ENCODE measurements around the gene ZSWIM3.

The ZSWIM3 gene

GRCh38 chr20:45833030-45833882, 24.2 kb upstream of the ZSWIM3 start, which contains the start of gene SNX21:
SNX21 (plus strand) TSS chr20:45833799; CDS start chr20:45833920, 121 bp downstream.
- peak; percentile 68 for DNase-seq

GRCh38 chr20:45833883-45834796, 23.3 kb upstream of the ZSWIM3 start:
- DNase-seq = peak; percentile 31

DNA sequence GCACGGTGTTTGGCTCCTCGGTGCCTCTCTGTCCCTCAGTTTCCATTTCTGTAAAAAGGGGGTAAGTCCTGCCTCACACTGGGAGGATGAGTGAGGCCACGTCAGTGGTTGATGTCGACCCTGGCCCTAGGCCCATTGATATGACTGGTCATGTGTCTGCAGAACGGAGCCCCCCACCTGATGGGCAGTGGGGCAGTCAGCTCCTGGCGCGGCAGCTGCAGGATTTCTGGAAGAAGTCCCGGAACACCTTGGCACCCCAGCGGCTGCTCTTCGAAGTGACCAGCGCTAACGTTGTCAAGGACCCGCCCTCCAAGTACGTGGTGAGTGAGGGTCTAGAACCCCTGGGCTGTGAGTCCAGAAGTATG, 22.6 kb upstream of the ZSWIM3 start:
- DNase-seq = no peak

DNA sequence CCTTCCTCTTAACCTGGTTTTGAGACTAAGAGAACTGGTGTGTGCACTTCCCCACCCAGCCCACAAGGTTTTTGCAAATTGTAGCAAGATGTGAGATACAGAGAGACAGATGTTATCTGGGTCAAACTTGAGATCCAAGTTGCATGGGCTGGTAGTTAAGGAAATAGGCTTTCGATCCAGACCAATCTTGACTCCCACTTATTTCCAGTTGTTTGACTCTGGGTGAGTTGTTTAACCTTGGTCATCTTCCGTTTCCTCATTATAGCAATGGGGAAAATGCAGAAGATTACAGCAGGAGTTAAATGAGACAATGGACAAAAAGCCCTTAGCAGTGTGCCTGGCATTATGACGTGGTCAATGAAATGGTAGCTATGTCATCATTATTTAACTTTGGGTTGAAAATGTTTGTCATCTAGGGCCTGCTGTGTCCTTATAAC, 22.1 kb upstream of the ZSWIM3 start:
- DNase-seq = no peak

DNA sequence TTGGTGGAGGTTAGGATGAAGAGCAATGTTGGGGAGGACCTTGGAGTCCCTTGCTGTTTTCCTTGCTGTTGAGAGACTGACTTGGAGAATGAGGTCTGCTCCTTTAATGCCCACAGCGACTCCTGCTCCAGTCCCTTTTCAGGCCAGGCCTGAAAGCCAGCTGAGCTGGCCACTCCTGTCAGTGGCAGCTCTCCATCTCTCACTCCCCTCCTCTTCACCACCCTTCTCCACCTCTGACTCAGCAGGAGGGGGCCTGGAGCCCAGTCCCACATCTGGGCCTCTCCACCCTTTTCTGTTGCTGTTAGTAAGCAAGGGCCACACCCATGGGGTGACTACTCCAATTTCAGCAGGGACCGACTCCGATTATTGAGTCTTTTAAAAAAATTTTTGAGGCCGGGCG, 21.6 kb upstream of the ZSWIM3 start:
- DNase-seq = no peak

- no peak for DNase-seq
Measured at GRCh38 chr20:45836841-45837240, 20.6 kb upstream of the ZSWIM3 start.

DNA sequence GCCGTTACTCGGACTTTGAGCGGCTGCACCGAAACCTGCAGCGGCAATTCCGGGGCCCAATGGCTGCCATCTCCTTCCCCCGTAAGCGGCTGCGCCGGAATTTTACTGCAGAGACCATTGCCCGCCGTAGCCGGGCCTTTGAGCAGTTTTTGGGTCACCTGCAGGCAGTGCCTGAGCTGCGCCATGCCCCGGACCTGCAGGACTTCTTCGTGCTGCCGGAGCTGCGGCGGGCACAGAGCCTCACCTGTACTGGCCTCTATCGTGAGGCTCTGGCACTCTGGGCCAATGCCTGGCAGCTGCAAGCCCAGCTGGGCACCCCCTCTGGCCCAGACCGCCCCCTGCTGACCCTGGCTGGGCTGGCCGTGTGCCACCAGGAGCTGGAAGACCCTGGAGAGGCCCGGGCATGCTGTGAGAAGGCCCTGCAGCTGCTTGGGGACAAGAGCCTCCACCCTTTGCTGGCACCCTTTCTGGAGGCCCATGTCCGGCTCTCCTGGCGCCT, 16.7 kb upstream of the ZSWIM3 start:
- no peak for DNase-seq

DNA sequence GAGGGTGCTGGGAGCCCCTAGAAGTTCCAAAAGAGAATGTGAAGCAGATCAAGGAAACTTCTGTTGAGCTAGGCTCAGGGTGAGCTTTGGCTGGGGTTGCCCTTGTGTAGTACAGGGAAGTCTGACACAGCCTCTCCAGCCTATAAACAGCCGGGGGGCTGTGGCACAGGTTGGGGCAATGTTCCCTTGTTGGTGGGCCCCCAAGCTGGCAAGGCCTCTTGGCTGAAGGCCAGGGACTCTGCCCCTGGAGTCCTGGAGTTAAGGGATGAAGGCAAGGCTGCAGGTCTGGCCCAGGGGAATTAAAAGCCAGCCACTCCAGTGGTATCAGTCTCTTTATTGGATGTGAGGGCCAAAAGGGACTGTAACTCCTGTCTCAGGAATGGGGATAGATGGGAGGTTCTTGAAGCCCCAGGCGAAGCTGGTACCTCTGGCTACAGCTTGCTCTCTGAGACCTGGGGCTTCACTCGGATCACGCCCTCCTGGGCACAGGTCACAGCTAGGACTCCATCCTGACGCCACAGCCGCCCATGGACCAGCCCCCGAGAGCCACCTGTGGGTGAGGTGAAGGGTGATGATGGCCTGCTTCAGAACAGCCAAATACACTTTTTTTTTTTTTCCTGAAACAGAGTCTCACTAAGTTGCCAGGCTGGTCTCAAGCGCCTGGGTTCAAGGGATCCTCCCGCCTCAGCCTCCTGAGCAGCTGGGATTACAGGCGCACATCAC, 15.8 kb upstream of the ZSWIM3 start:
- DNase-seq = no peak

DNA sequence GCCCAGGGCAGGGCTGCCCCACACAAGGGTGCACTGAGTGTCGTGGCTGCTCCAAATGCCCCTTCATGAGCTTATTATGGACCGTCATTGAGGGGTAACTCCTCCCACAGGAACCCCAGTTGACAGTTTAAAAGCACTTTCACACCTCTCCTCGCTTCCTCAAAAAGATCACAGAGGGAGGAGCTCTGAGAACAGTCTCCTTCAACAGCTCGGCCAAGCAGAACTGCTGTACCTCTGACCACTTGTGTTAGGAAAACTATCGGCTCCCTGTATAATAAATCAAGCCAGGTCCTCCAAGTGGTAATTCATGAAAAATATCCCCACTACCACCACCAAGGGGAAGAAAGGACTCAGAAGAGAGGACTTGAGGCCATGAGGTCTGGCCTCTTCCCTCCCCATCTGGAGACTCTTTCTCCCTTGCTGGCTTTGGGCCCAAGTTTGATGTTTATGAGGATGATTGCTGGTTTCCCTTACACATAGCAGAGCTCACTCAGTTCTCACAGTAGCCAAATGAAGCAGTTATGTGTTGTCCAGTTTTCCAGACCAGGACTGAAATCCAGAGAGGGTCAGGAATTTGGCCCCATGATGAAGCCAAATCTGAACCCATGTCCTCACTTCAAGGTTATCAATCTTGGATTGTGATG, 15.1 kb upstream of the ZSWIM3 start:
- no peak for DNase-seq

- DNase-seq = no peak
Measured at GRCh38 chr20:45843506-45843905, 13.9 kb upstream of the ZSWIM3 start.

- DNase-seq = no peak
Measured at GRCh38 chr20:45845452-45845851, 12.0 kb upstream of the ZSWIM3 start.

- no peak for DNase-seq
Measured at GRCh38 chr20:45848421-45848820, 9.0 kb upstream of the ZSWIM3 start.

GRCh38 chr20:45848969-45849582, 8.3 kb upstream of the ZSWIM3 start:
- no peak for DNase-seq

DNA sequence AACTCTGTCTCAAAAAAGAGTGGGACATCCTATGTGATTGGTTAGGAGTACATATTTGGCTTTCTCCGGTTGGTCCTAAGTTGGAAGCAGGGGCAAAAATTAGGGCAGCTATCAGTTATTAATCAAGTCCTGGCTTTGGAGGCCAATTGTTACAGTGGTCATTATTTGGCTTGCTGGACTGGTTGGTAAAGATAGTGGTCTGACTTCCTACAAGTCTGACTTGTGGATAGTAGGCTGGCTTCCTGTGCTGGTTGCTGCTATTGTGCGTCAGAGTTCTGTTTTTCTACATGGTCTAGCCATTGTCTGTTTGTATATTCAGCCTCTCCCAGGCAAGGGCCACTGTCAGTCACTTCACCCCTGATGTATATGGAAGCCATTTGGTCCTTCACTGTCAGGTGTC, 7.2 kb upstream of the ZSWIM3 start:
- no peak for DNase-seq

GRCh38 chr20:45850926-45851325, 6.5 kb upstream of the ZSWIM3 start:
- DNase-seq = no peak

- DNase-seq = no peak
Measured at GRCh38 chr20:45851501-45851900, 5.9 kb upstream of the ZSWIM3 start.

GRCh38 chr20:45852326-45852725, 5.1 kb upstream of the ZSWIM3 start:
- no peak for DNase-seq

- DNase-seq = no peak
Measured at GRCh38 chr20:45853484-45853883, 3.9 kb upstream of the ZSWIM3 start.

DNA sequence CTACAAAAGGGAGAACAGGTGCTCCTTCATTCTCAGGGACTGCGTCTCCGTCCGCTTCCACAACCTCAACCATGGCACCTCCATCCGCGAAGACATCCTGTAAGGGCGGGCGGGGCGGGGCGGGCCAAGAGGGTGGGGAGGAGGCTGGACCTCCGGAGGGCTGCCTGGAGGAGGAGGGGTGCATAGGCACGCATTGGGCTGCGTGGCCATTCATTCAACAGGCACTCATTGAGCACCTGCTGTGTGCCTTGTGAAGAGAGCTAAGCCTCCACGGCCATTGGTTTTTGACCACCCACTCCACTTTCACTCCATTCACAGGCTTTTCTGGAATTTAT, 435 bp downstream of the ZSWIM3 start:
- no peak for DNase-seq

DNA sequence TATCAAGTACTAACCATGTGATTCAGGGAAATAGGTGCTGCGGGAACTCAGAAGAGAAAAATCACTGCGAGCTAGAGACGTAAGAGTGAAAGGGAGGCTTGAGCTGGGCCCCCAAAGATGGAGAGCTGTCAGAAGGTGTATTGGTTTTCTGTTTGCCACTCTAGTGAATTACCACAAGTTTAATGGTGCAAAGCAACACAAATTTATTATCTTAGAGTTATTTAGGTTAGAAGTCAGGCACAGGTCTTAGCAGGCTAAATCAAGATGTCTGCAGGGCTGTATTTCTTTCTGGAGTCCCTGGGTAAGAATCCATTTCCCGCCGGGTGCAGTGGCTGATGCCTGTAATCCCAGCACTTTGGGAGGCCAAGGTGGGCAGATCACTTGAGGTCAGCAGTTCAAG, 2.5 kb downstream of the ZSWIM3 start:
- DNase-seq = no peak

GRCh38 chr20:45860560-45861220, 3.3 kb downstream of the ZSWIM3 start:
- no peak for DNase-seq
